Tibial nerve (tissue), 3 donors: ENCODE data around the gene NTN5.

Experiments used
- POLR2A ChIP-seq, 2 donors: fragments of 450-650 bp; IDR thresholded peaks; one replicate each; pipeline ENCODE4 v1.6.1; 2017; ENCODE audit warnings: antibody characterized with exemption in 2 of 2, mild to moderate bottlenecking in 2 of 2, moderate library complexity in 2 of 2
- TF ChIP-seq, protein P1 (sequence below), 5 experiments: fragments of 200-600 bp in 3 of 5; fragments of 450-650 bp in 2 of 5; sonication (generic) in 3 of 5; IDR thresholded peaks; one replicate each; pipeline ENCODE4 v1.5.1; 2016 to 2019; ENCODE audit warnings: antibody characterized with exemption in 5 of 5, mild to moderate bottlenecking in 3 of 5, moderate library complexity in 2 of 5

DNA sequence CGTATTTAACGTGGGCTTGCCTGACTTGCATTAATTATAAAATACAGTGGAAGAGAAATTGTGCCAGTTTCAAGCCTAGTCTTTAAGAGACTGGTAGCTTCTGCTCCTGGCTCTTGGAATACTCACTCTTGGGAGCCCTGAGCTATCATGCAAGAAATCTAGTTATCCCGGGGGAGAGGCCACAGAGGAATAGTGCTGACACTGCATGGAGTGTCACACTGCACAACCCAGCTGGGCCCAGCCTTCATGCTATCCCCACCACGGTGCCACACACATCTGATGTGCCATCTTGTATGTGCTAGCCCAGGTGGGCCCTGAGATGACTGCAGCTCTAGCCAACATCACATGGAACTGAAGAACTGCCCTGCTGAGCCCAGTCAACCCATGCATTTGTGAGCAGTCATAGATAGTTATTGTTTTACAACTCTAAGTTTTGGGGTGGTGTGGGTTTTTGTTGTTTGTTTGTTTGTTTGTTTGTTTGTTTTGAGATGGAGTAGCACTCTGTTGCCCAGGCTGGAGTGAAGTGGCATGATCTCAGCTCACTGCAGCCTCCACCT lies 38.4 kb upstream of the NTN5 start:
- TF ChIP-seq, protein P1, sequence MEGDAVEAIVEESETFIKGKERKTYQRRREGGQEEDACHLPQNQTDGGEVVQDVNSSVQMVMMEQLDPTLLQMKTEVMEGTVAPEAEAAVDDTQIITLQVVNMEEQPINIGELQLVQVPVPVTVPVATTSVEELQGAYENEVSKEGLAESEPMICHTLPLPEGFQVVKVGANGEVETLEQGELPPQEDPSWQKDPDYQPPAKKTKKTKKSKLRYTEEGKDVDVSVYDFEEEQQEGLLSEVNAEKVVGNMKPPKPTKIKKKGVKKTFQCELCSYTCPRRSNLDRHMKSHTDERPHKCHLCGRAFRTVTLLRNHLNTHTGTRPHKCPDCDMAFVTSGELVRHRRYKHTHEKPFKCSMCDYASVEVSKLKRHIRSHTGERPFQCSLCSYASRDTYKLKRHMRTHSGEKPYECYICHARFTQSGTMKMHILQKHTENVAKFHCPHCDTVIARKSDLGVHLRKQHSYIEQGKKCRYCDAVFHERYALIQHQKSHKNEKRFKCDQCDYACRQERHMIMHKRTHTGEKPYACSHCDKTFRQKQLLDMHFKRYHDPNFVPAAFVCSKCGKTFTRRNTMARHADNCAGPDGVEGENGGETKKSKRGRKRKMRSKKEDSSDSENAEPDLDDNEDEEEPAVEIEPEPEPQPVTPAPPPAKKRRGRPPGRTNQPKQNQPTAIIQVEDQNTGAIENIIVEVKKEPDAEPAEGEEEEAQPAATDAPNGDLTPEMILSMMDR (IDR thresholded peaks at IDR 0.05), result no peak
- no peak for TF ChIP-seq POLR2A (IDR thresholded peaks at IDR 0.05)
